ENCODE measurements around the gene OOSP3. TPM values are rescaled to one million over a fixed set of nuclear protein-coding genes. Genes with fewer than 3 reads are reported as not detected.

The OOSP3 gene
- total and polyA plus RNA-seq, 2 donors (not counting 1 experiment from before 2014, with no cell fraction given) = not detected

DNA sequence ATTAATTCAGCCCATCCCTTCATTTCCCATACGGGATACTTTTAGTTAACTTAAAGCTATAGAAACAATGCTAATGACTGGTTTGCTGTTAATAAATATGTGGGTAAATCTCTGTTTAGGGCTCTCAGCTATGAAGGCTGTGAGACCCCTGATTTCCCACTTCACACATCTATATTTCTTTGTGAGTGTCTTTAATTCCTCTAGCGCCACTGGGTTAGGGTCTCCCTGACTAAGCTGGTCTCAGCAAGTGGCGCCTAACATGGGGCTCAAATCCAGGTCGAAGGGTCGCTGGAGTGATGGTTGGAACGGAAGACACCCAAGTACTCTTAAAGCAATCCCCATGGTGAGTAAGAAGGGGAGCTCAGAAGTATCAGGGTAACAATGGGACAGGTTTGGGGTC, 45.2 kb downstream of the OOSP3 start:
- H3K4me2 ChIP-seq (replicated peaks; ENCODE audit: low read depth, low read length, poor library complexity, severe bottlenecking) = no peak overlapping the region
- no peak overlapping the region for H3K9ac ChIP-seq (ENCODE audit: low read length)
- H3K4me3 ChIP-seq (ENCODE audit: control extremely low read depth in 1 of 5, extremely low read depth in 1 of 5, insufficient read depth in 1 of 5, low read depth in 2 of 5, low read length in 4 of 5) = no peak overlapping the region
- peaks cover 8 to 44% (median 24%) of the 10 kb centered on the region in 3 donors for H3K9me3 ChIP-seq (ENCODE audit: control extremely low read depth in 1 of 3, control insufficient read depth in 2 of 3, insufficient read depth in 1 of 3, low read length in 2 of 3)
- WGBS (ENCODE audit: insufficient coverage) = no CpG with 5 or more reads among the region's 6 CpGs
- H3K27me3 Mint-ChIP-seq = peaks cover 4% of the 10 kb centered on the region
- POLR2A ChIA-PET = no interaction called here
- H4K20me1 ChIP-seq (ENCODE audit: control insufficient read depth, insufficient read depth, low read length, poor library complexity, severe bottlenecking) = no peaks in the 10 kb centered on the region
- ATAC-seq (ENCODE audit: low read depth) (no peak), DNase-seq (peak; percentile 15)
- H3K9me3 Mint-ChIP-seq (ENCODE audit: insufficient read depth) = peaks cover 32% of the 10 kb centered on the region
- no peaks in the 10 kb centered on the region for H3K27me3 ChIP-seq (replicated peaks in 1 of 4; ENCODE audit: control extremely low read depth in 1 of 4, control insufficient read depth in 3 of 4, insufficient read depth in 4 of 4, low read length in 3 of 4)
- no peaks in the 10 kb centered on the region for H3K36me3 ChIP-seq (replicated peaks in 1 of 2; ENCODE audit: control extremely low read depth in 1 of 2, control insufficient read depth in 1 of 2, extremely low read depth in 1 of 2, insufficient read depth in 2 of 2, low read length in 1 of 2)
- TF ChIP-seq, protein P1, sequence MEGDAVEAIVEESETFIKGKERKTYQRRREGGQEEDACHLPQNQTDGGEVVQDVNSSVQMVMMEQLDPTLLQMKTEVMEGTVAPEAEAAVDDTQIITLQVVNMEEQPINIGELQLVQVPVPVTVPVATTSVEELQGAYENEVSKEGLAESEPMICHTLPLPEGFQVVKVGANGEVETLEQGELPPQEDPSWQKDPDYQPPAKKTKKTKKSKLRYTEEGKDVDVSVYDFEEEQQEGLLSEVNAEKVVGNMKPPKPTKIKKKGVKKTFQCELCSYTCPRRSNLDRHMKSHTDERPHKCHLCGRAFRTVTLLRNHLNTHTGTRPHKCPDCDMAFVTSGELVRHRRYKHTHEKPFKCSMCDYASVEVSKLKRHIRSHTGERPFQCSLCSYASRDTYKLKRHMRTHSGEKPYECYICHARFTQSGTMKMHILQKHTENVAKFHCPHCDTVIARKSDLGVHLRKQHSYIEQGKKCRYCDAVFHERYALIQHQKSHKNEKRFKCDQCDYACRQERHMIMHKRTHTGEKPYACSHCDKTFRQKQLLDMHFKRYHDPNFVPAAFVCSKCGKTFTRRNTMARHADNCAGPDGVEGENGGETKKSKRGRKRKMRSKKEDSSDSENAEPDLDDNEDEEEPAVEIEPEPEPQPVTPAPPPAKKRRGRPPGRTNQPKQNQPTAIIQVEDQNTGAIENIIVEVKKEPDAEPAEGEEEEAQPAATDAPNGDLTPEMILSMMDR (IDR thresholded peaks at IDR 0.05) = no peak
- no peak for TF ChIP-seq EZH2 (IDR thresholded peaks at IDR 0.05; ENCODE audit: borderline replicate concordance, insufficient read depth, low read depth, low read length, poor library complexity, severe bottlenecking)
- no peak overlapping the region for H2AFZ ChIP-seq (ENCODE audit: insufficient read depth, low read depth, low read length, poor library complexity, severe bottlenecking)
- H3K79me2 ChIP-seq (ENCODE audit: control insufficient read depth, insufficient read depth, low read length) = no peaks in the 10 kb centered on the region
- no peak overlapping the region for H3K27ac ChIP-seq (ENCODE audit: low read length in 2 of 2)
- H3K4me1 Mint-ChIP-seq = no peaks in the 10 kb centered on the region
- CTCF ChIA-PET = no interaction called here
- no peaks in the 10 kb centered on the region for H3K4me1 ChIP-seq (ENCODE audit: control insufficient read depth in 2 of 2, insufficient read depth in 2 of 2, low read length in 2 of 2)
- intact Hi-C loops (cut with micrococcal nuclease) = no loop called here
- no peak overlapping the region for H3K4me3 Mint-ChIP-seq
- H3K27ac Mint-ChIP-seq = no peak overlapping the region

DNA sequence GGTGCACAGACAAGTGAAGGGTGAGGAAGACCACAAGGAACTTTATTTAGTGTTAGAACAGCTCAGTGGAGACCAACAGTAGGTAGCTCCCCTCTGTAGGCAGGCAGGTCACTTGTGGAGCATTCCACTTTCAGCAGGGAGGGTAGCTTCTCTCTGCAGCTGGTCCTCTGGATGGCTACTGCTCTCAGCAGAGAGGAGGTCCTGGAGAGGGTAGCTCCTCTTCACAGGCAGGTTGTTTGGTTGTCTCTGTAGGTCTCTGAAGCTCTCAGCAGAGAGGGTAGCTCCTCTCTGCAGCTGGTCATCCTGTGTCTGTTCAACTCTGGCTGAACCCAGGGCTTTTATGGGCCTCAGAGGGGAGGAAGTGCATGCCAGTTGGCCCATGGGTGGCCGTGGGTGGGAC, 53.1 kb downstream of the OOSP3 start:
- Mint-ChIP-seq H3K27me3 (peaks cover 7% of the 10 kb centered on the region), H3K4me3 (no peak overlapping the region), H3K9me3 (ENCODE audit: insufficient read depth) (peaks cover 14% of the 10 kb centered on the region), H3K27ac (no peak overlapping the region), H3K4me1 (no peaks in the 10 kb centered on the region)
- TF ChIP-seq, protein P1 (IDR thresholded peaks at IDR 0.05) = no peak
- TF ChIP-seq EZH2 (IDR thresholded peaks at IDR 0.05; ENCODE audit: borderline replicate concordance, insufficient read depth, low read depth, low read length, poor library complexity, severe bottlenecking) = no peak
- Histone ChIP-seq H3K4me1 (ENCODE audit: control insufficient read depth in 2 of 2, insufficient read depth in 2 of 2, low read length in 2 of 2) (no peaks in the 10 kb centered on the region), H3K4me2 (replicated peaks; ENCODE audit: low read depth, low read length, poor library complexity, severe bottlenecking) (no peak overlapping the region), H3K9me3 (ENCODE audit: control extremely low read depth in 1 of 3, control insufficient read depth in 2 of 3, insufficient read depth in 1 of 3, low read length in 2 of 3) (peaks cover 0 to 21% (median 7%) of the 10 kb centered on the region in 3 donors), H4K20me1 (ENCODE audit: control insufficient read depth, insufficient read depth, low read length, poor library complexity, severe bottlenecking) (no peaks in the 10 kb centered on the region), H3K9ac (ENCODE audit: low read length) (no peak overlapping the region), H3K27me3 (replicated peaks in 1 of 4; ENCODE audit: control extremely low read depth in 1 of 4, control insufficient read depth in 3 of 4, insufficient read depth in 4 of 4, low read length in 3 of 4) (peaks cover 0 to 3% (median 0%) of the 10 kb centered on the region in 4 experiments), H2AFZ (ENCODE audit: insufficient read depth, low read depth, low read length, poor library complexity, severe bottlenecking) (no peak overlapping the region), H3K27ac (ENCODE audit: low read length in 2 of 2) (no peak overlapping the region), H3K36me3 (replicated peaks in 1 of 2; ENCODE audit: control extremely low read depth in 1 of 2, control insufficient read depth in 1 of 2, extremely low read depth in 1 of 2, insufficient read depth in 2 of 2, low read length in 1 of 2) (no peaks in the 10 kb centered on the region), H3K4me3 (ENCODE audit: control extremely low read depth in 1 of 5, extremely low read depth in 1 of 5, insufficient read depth in 1 of 5, low read depth in 2 of 5, low read length in 4 of 5) (no peak overlapping the region), H3K79me2 (ENCODE audit: control insufficient read depth, insufficient read depth, low read length) (no peaks in the 10 kb centered on the region)
- 80% methylated on average over 1 of the region's 1 CpG for WGBS (ENCODE audit: insufficient coverage)
- POLR2A ChIA-PET = no interaction called here
- ATAC-seq (ENCODE audit: low read depth) (no peak), DNase-seq (no peak)
- CTCF ChIA-PET = no interaction called here
- intact Hi-C loops (cut with micrococcal nuclease) = no loop called here

Data from B cell (primary cell).